GM08714 (cell line): ENCODE measurements around the gene NDUFA13.

Source experiments
- H3K4me3 ChIP-seq: fragments of 200-500 bp; sonication (Bioruptor generic); 2 replicates; pipeline ENCODE4 v1.5.1; 2014; ENCODE audit warnings: mild to moderate bottlenecking, low read length, inconsistent platforms
- ZNF274 ChIP-seq: IDR thresholded peaks from 2 replicates; pipeline ENCODE4 v1.6.1; 2012; ENCODE audit warnings: mild to moderate bottlenecking, low read depth, low read length

NDUFA13 gene

DNA sequence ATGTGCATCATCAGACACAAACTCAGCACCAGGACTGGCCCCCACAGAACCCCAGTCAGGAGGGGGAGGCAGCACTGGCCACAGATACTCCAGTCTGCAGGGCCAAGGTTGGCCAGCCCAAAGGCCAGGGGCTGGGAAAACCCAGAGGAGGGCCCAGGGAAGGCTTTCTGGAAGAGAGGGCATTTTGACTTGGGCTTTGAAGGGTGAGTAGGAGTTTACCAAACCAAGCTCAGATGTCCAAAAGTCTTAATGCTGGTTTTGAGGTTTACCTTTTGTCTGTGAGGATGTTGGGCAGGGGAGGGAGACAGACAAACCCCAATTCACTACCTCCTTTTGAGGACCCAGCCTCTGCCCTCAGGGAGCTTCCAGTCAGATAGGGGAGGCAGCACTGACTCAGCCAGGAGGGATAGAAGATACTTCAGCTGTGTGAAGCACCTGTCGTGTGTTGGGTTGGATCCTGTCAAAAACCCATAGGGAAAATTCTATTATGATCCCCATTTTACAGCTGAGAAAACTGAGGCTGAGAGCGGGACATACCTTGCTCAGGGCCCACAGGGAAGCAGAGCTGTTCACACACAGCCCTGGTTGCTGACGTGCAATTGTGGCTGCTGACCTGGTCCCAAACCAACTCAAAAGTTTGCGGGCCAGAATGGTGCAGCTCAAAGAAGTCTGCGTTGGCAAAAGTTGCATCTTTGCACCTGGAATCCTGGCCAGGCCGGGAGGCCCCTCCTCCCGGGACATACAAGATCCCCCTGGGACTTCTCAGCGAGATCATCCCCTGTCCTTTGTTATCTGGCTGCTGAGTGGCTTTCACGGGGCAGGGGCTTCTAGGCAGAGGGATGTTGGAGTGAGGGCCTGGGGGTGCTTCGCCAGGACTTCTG is 35.2 kb downstream of the NDUFA13 start:
- no peak overlapping the region for H3K4me3 ChIP-seq
- TF ChIP-seq ZNF274 = no peak

- no peak overlapping the region for H3K4me3 ChIP-seq
- no peak for TF ChIP-seq ZNF274
Observed at GRCh38 chr19:19551853-19552192, 35.8 kb downstream of the NDUFA13 start.

GRCh38 chr19:19552798-19553197 is 36.8 kb downstream of the NDUFA13 start:
- TF ChIP-seq ZNF274 = no peak

GRCh38 chr19:19553670-19554069 is 37.6 kb downstream of the NDUFA13 start:
- no peak for TF ChIP-seq ZNF274
- H3K4me3 ChIP-seq = no peak overlapping the region

More at GRCh38 chr19:19552798-19553197, 36.8 kb downstream of the NDUFA13 start:
- no peak overlapping the region for H3K4me3 ChIP-seq

DNA sequence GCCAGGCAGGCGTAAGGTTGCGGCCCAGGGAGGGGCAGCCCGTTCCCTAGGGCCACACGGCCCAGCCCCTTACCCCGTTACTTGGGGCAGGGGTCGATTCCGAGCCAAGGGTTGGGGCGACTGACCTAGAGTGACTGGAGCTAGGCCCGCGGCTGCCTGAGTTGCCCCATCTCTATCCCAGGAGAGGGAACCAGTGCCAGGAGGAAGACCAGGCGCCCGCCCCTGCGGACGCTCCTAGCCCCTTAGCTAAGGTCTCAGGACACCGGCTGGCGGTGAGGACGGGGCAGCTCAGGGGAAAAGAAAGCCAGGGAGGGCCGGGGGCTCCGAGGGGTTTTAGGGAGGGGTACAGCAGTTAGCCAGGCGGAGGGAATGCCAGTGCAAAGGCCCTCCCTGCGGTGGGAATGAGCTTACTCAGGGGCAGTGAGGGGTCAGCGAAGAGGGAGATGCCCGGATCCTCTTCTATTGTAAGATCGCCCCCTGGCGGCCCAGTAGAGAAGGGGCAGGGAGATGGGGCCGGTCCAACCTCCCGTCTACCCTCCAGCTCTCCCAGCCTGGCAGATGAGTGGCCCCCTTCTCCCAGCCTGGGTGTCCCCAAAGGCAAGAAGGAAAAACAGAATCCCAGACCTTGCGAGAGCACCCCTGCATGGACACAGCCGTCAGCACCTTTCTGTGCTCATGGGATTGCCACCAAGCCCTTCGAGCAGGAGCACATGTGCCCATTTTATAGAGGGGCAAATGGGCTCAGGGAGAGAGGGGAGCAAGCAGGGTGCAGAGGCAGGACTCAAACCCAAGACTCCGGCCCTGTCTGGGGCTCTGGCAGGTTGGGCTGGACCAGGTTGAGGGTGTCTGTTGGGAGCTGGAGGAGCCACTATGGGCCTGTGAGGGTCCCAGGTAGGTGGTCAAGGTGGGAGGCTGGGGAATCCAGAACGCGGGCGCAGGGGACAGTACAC is 38.3 kb downstream of the NDUFA13 start:
- TF ChIP-seq ZNF274 = no peak
- no peak overlapping the region for H3K4me3 ChIP-seq

DNA sequence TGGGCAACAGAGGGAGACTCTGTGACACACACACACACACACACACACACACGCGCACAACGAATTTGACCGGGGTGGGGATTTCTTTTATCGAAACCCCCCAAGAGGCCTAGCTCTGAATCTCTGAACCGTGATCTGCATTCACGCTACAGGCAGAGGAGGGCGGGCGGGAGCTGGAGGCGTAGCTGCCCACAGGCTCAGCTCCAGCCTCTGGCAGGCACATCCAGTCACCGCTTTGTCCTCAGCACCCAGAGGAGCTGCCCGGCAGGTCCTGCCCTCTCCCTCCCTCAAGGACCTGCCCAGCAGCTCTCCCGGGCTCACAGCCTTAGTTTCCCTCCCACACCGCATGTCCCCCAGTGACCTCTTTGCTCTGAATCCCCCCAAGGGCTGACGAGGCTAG is 42.0 kb downstream of the NDUFA13 start:
- TF ChIP-seq ZNF274 = no peak
- no peak overlapping the region for H3K4me3 ChIP-seq

- H3K4me3 ChIP-seq = no peak overlapping the region
- TF ChIP-seq ZNF274 = no peak
Observed at GRCh38 chr19:19558636-19559035, 42.6 kb downstream of the NDUFA13 start.

GRCh38 chr19:19559931-19560330 is 43.9 kb downstream of the NDUFA13 start:
- no peak overlapping the region for H3K4me3 ChIP-seq
- TF ChIP-seq ZNF274 = no peak

GRCh38 chr19:19561946-19562664 is 46.1 kb downstream of the NDUFA13 start:
- no peak overlapping the region for H3K4me3 ChIP-seq
- no peak for TF ChIP-seq ZNF274

DNA sequence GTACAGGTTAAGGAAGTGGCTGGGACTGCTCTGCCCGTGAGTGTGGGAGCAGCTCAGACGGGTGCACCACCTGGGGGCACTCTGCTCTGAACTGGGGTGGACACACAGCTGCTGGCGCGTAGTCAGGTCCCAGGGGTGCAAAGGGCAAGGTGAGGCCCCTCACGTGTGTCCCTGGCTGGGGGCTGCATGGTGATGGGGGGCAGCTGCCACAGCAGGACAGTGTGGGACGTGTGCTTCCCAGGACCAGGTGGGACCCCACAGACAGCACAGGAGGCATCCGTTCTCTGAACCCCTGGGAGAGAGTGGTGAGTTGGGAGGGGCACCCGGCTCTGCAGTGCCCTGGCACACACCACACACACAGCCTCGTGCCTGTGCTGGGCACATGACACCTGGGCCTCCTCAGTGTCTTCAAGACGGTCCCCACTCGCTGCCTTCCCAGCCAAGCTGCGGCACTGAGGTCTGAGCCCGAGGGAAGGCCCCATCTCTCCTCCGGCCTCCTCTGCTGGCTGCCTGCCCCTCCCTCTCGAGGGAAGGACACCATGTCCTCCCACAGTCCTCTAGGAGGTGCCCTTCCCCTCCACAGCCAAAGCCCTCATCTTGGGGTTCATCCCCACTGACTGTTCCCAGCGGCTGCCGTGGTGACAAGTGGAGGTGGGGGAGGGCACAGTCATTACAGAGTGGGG is 46.8 kb downstream of the NDUFA13 start:
- no peak overlapping the region for H3K4me3 ChIP-seq
- TF ChIP-seq ZNF274 = no peak

DNA sequence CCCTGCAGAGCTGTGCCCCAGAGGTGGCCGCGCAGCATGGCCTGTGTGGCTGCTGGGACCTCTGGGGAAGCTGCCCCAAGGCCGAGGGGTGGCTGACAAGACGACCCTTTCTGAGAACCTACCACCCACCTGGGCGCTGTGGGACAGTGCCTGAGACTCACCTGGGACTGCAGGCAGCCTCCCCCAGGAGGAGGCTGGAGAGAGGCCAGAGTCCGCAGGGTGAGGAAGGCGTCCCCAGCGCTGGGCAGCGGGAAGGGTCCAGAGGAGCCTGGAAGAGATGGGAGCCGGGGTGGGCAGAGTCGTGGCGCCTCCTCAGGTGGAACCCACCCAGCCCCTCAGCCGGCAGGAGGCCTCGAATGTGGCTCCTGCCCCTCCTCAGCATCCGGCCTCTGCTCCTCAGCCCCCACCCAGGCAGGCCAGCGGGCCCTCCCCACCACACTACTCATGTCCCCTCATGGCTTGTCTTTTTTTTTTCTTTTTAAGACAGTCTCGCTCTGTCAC is 47.4 kb downstream of the NDUFA13 start:
- H3K4me3 ChIP-seq = no peak overlapping the region
- no peak for TF ChIP-seq ZNF274

DNA sequence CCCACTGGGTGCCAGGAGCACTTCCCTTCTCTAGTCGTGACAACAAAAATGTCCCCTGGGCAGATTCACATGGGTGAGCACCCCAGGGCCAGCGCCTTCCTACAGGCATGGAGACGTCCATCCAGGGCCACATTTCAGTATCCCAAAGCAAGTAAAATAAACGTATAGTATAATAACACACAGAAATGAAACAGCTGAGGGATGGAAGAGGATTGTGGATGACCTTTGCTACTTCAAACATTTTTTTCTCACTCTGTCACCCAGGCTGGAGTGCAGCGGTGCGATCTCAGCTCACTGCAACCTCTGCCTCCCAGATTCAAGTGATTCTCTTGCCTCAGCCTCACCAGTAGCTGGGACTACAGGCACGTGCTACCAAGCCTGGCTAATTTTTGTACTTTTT is 50.3 kb downstream of the NDUFA13 start:
- no peak for TF ChIP-seq ZNF274

GRCh38 chr19:19567391-19567790 is 51.4 kb downstream of the NDUFA13 start:
- no peak for TF ChIP-seq ZNF274
- H3K4me3 ChIP-seq = no peak overlapping the region

More for the DNA sequence above, 50.3 kb downstream of the NDUFA13 start:
- no peak overlapping the region for H3K4me3 ChIP-seq
